CD4-positive, alpha-beta memory T cell (primary cell): ENCODE data around the gene ENAM. TPM values are rescaled to one million over a fixed set of nuclear protein-coding genes. Genes with fewer than 3 reads are reported as not detected.
"Not testable (repeated sequence)": the region's sequence is repeated elsewhere in the genome, so short reads cannot be mapped to it uniquely, and the experiment has no call there.

ENCODE experiments used
- CTCF ChIA-PET: fragments of 350-600 bp; sonication (Branson Sonifier 250); formaldehyde crosslinking; loops from one replicate; lab custom pipeline; 2021; ENCODE audit warnings: inconsistent platforms; ENCODE audit not compliant: partially characterized antibody; lab: Charles Lee
- POLR2A ChIA-PET: fragments of 350-600 bp; sonication (Branson Sonifier 250); formaldehyde crosslinking; loops from one replicate; lab custom pipeline; 2021; ENCODE audit not compliant: partially characterized antibody; lab: Charles Lee
- DNase-seq, 5 donors: peaks; one replicate each; pipeline versions ENCODE4 v3.0.0 to v3.0.0-alpha.2; 2020 to 2022; ENCODE audit warnings: mixed read lengths in 1 of 5
- H3K27ac ChIP-seq: one replicate; pipeline ENCODE4 v1.7.0; 2013; ENCODE audit warnings: low read depth, low read length
- H3K27me3 ChIP-seq: 2 replicates; pipeline ENCODE4 v1.7.0; 2013; ENCODE audit warnings: mild to moderate bottlenecking, low read length, moderate library complexity; ENCODE audit not compliant: insufficient read depth
- H3K36me3 ChIP-seq: 2 replicates; pipeline ENCODE4 v1.7.0; 2013; ENCODE audit warnings: mild to moderate bottlenecking, low read length, moderate library complexity; ENCODE audit not compliant: insufficient read depth
- H3K4me1 ChIP-seq: 2 replicates; pipeline ENCODE4 v1.7.0; 2013; ENCODE audit warnings: mild to moderate bottlenecking, low read length, moderate library complexity; ENCODE audit not compliant: insufficient read depth
- H3K4me3 ChIP-seq, 2 donors: one replicate each; pipeline ENCODE4 v1.7.0; 2013; ENCODE audit warnings: low read length in 2 of 2, mild to moderate bottlenecking in 1 of 2
- H3K9me3 ChIP-seq, 2 donors: one replicate each; pipeline ENCODE4 v1.7.0; 2013; ENCODE audit warnings: low read length in 2 of 2, control low read depth in 1 of 2; ENCODE audit not compliant: control insufficient read depth in 1 of 2
- H3K27ac Mint-ChIP-seq, 7 donors: one replicate each; pipeline ENCODE4 v1.8.0; 2020 to 2021; ENCODE audit warnings: mixed read lengths in 7 of 7, mild to moderate bottlenecking in 6 of 7, inconsistent platforms in 3 of 7, moderate library complexity in 3 of 7
- H3K27me3 Mint-ChIP-seq, 2 donors: one replicate each; pipeline ENCODE4 v1.8.0; 2020 to 2021; ENCODE audit warnings: mixed read lengths in 2 of 2
- H3K36me3 Mint-ChIP-seq, 2 donors: one replicate each; pipeline ENCODE4 v1.8.0; 2020 to 2021; ENCODE audit warnings: mixed read lengths in 2 of 2, inconsistent platforms in 1 of 2, mild to moderate bottlenecking in 1 of 2
- H3K4me1 Mint-ChIP-seq, 4 donors: one replicate each; pipeline ENCODE4 v1.8.0; 2020 to 2021; ENCODE audit warnings: mixed read lengths in 4 of 4, mild to moderate bottlenecking in 1 of 4
- H3K4me3 Mint-ChIP-seq, 8 donors: one replicate each; pipeline ENCODE4 v1.8.0; 2020 to 2021; ENCODE audit warnings: mixed read lengths in 8 of 8, mild to moderate bottlenecking in 7 of 8, moderate library complexity in 6 of 8, inconsistent platforms in 3 of 8
- H3K9me3 Mint-ChIP-seq, 8 donors: one replicate each; pipeline ENCODE4 v1.8.0; 2020 to 2021; ENCODE audit warnings: mixed read lengths in 8 of 8, mild to moderate bottlenecking in 5 of 8, inconsistent platforms in 3 of 8, moderate library complexity in 1 of 8
- intact Hi-C: fragments of 100-400 bp; cut with micrococcal nuclease; formaldehyde crosslinking; loops from one replicate; pipeline ENCODE4 v1.15.1; 2023
- polyA plus RNA-seq, 2 donors: library from polyadenylated mRNA; unstranded; fragments of 300-500 nt; fragmentation: Illumina TruSeq; gene quantifications; one replicate each; pipeline ENCODE4 v1.2.3, GENCODE V29; 2021
- total RNA-seq, 2 experiments: library from RNA; stranded (reverse); gene quantifications; one replicate each; pipeline ENCODE4 v1.2.3, GENCODE V29; 2021

Gene ENAM
- total and polyA plus RNA-seq, 4 experiments from 2014 or later, result not detected

GRCh38 chr4:70676554-70677090 lies 48.1 kb downstream of the ENAM start:
- Histone ChIP-seq H3K4me3 (no peak overlapping the region), H3K36me3 (no peaks in the 10 kb centered on the region), H3K9me3 (no peaks in the 10 kb centered on the region), H3K4me1 (peaks cover 17% of the 10 kb centered on the region), H3K27me3 (no peaks in the 10 kb centered on the region), H3K27ac (no peak overlapping the region)
- H3K27me3 Mint-ChIP-seq, result peaks cover 3 to 5% of the 10 kb centered on the region in 2 donors
- CTCF ChIA-PET, result interaction anchor here (1.0 to 1.6 kb wide), 3 partner anchors 11 to 59 kb away, joined by 3 to 7 read pairs (median 3); no protein-coding TSS in a partner anchor
- H3K4me3 Mint-ChIP-seq, result peak overlapping the region in 1 of 8 donors; percentile 52
- no peaks in the 10 kb centered on the region for H3K36me3 Mint-ChIP-seq
- peak overlapping the region in 3 of 7 donors; percentile 44 to 77 (median 45) for H3K27ac Mint-ChIP-seq
- peaks cover 5 to 22% (median 8%) of the 10 kb centered on the region in 4 donors for H3K4me1 Mint-ChIP-seq
- peaks cover 0 to 2% (median 0%) of the 10 kb centered on the region in 8 donors for H3K9me3 Mint-ChIP-seq
- DNase-seq, result no peak
- POLR2A ChIA-PET, result interaction anchor here (1.1 to 1.3 kb wide), 2 partner anchors 11 to 58 kb away, joined by 4 to 5 read pairs; no protein-coding TSS in a partner anchor
- intact Hi-C loops, result no loop called here

DNA sequence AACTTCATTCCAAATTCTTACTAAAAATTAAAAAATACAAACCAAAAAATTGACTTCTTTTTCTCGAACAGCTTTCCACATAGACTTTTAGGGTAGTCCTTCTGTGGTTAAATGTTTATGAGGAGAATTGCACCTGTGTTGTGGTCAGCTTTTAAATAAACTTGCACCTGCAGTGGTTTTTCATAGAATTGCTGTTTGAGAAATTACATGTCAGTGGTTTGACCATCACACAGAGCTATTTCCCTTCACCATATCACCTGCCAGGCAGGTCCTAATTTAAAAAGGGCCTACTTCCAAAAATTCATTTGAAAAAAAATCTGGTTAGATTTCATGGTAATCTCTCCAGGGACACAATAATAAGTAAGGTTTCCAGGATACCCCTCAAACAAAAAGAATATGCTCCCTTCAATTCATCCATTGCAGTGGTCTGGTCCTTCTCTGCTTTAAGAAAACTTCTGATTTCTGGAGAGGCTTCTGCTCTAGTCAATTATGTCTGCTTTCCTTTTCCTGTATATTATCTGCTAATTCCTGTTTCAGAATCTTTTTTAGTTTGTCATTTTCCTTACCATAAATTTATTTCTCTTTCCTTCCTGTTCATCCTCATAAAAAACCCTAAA lies 49.9 kb downstream of the ENAM start:
- Histone ChIP-seq H3K4me3 (no peak overlapping the region), H3K27ac (no peak overlapping the region), H3K27me3 (no peaks in the 10 kb centered on the region), H3K36me3 (no peaks in the 10 kb centered on the region), H3K4me1 (peaks cover 17% of the 10 kb centered on the region), H3K9me3 (no peaks in the 10 kb centered on the region)
- POLR2A ChIA-PET, result interaction anchor here (1.1 kb wide), 1 partner anchor 9 kb away, joined by 3 read pairs; no protein-coding TSS in a partner anchor
- CTCF ChIA-PET, result interaction anchor here (0.9 kb wide), 1 partner anchor 27 kb away, joined by 3 read pairs; no protein-coding TSS in a partner anchor
- Mint-ChIP-seq H3K36me3 (no peaks in the 10 kb centered on the region), H3K9me3 (peaks cover 0 to 2% (median 0%) of the 10 kb centered on the region in 8 donors), H3K4me3 (peak overlapping the region in 4 of 8 donors; percentile 0 to 60 (median 20)), H3K4me1 (peaks cover 5 to 22% (median 9%) of the 10 kb centered on the region in 4 donors), H3K27ac (peak overlapping the region in 4 of 7 donors; percentile 7 to 51 (median 16)), H3K27me3 (peaks cover 3 to 5% of the 10 kb centered on the region in 2 donors)
- intact Hi-C loops, result no loop called here
- DNase-seq, result no peak

GRCh38 chr4:70680934-70681333 lies 52.4 kb downstream of the ENAM start:
- Mint-ChIP-seq H3K4me3 (no peak overlapping the region), H3K4me1 (peaks cover 5 to 22% (median 9%) of the 10 kb centered on the region in 4 donors), H3K27ac (no peak overlapping the region), H3K36me3 (no peaks in the 10 kb centered on the region), H3K9me3 (peaks cover 0 to 2% (median 0%) of the 10 kb centered on the region in 8 donors), H3K27me3 (peaks cover 1 to 3% of the 10 kb centered on the region in 2 donors)
- intact Hi-C loops, result no loop called here
- DNase-seq, result no peak
- Histone ChIP-seq H3K9me3 (no peaks in the 10 kb centered on the region), H3K27ac (no peak overlapping the region), H3K4me1 (peaks cover 17% of the 10 kb centered on the region), H3K4me3 (no peak overlapping the region), H3K36me3 (no peaks in the 10 kb centered on the region), H3K27me3 (no peaks in the 10 kb centered on the region)
- POLR2A ChIA-PET, result no interaction called here
- CTCF ChIA-PET, result interaction anchor here (1.4 to 1.8 kb wide), 3 partner anchors 8 to 329 kb away, joined by 3 to 6 read pairs (median 3); partner anchors contain the start of gene UTP3

DNA sequence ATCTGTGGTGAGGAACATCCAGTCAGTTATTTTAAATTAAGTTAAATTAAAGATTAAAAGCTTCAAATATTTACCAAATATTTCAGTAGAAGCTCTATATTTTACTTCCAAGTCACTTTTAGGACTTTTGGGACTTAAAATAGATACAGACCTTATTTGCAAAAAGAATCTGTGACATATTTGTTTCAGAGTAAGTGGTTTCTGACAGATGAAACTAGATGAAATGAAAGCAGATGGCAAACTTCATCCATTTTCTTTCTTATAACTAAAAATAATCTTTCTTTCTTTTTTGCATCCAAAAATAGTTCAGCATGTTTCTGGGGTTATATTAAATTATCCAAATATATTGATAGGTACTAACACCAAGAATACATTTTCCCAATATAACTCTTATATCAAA lies 53.2 kb downstream of the ENAM start:
- H3K4me1 ChIP-seq, result peaks cover 17% of the 10 kb centered on the region
- no peaks in the 10 kb centered on the region for H3K36me3 Mint-ChIP-seq
- peaks cover 5 to 17% (median 8%) of the 10 kb centered on the region in 4 donors for H3K4me1 Mint-ChIP-seq
- intact Hi-C loops, result no loop called here
- H3K27ac Mint-ChIP-seq, result no peak overlapping the region
- H3K27ac ChIP-seq, result no peak overlapping the region
- H3K9me3 ChIP-seq, result no peaks in the 10 kb centered on the region
- no peak for DNase-seq
- no peaks in the 10 kb centered on the region for H3K36me3 ChIP-seq
- H3K27me3 Mint-ChIP-seq, result peaks cover 1 to 3% of the 10 kb centered on the region in 2 donors
- H3K4me3 Mint-ChIP-seq, result no peak overlapping the region
- ChIA-PET POLR2A (no interaction called here), CTCF (interaction anchor here (1.4 to 4.0 kb wide), 3 partner anchors 11 to 329 kb away, joined by 3 to 17 read pairs (median 3); no protein-coding TSS in a partner anchor)
- H3K27me3 ChIP-seq, result no peaks in the 10 kb centered on the region
- H3K4me3 ChIP-seq, result no peak overlapping the region
- peaks cover 0 to 2% (median 0%) of the 10 kb centered on the region in 8 donors for H3K9me3 Mint-ChIP-seq

GRCh38 chr4:70682142-70682541 lies 53.6 kb downstream of the ENAM start:
- H3K4me3 Mint-ChIP-seq, H3K27me3 ChIP-seq, H3K9me3 ChIP-seq, H3K36me3 Mint-ChIP-seq, H3K27ac ChIP-seq, H3K36me3 ChIP-seq, H3K27ac Mint-ChIP-seq, DNase-seq, H3K9me3 Mint-ChIP-seq, H3K4me3 ChIP-seq, H3K27me3 Mint-ChIP-seq, intact Hi-C loops: not testable (repeated sequence)
- POLR2A ChIA-PET, result interaction anchor here (1.3 kb wide), 1 partner anchor 23 kb away, joined by 5 read pairs; no protein-coding TSS in a partner anchor
- CTCF ChIA-PET, result interaction anchor here (1.4 to 4.0 kb wide), 3 partner anchors 11 to 328 kb away, joined by 3 to 17 read pairs (median 3); no protein-coding TSS in a partner anchor
- peaks cover 5 to 13% (median 8%) of the 10 kb centered on the region in 4 donors for H3K4me1 Mint-ChIP-seq
- H3K4me1 ChIP-seq, result peaks cover 21% of the 10 kb centered on the region

DNA sequence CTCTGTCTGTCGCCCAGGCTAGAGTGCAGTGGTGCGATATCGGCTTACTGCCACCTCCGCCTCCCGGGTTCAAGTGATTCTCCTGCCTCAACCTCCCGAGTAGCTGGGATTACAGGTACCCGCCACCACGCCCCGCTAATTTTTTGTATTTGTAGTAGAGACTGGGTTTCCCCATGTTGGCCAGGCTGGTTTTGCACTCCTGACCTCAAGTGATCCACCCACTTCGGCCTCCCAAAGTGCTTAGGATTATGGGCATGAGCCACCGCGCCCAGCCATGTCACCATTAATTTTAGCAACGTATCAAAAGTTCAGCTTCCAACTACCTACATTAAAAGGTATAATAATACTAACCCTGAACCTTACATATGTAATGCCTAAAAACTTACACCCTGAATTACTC lies 58.8 kb downstream of the ENAM start:
- no peaks in the 10 kb centered on the region for H3K9me3 ChIP-seq
- POLR2A ChIA-PET, result interaction anchor here (0.6 to 9.0 kb wide), 10 partner anchors 8 to 306 kb away, joined by 3 to 174 read pairs (median 6); partner anchors contain the start of genes DCK and GRSF1
- DNase-seq, result peak in 1 of 5 donors; percentile 57
- H3K4me1 ChIP-seq, result peaks cover 37% of the 10 kb centered on the region
- H3K4me3 Mint-ChIP-seq, result peak overlapping the region; percentile 92 to 100 (median 97)
- peak overlapping the region; percentile 95 to 100 (median 99) for H3K27ac Mint-ChIP-seq
- H3K36me3 Mint-ChIP-seq, result peaks cover 14 to 30% of the 10 kb centered on the region in 2 donors
- H3K9me3 Mint-ChIP-seq, result peaks cover 0 to 6% (median 0%) of the 10 kb centered on the region in 8 donors
- peaks cover 24 to 42% (median 36%) of the 10 kb centered on the region in 4 donors for H3K4me1 Mint-ChIP-seq
- H3K36me3 ChIP-seq, result no peaks in the 10 kb centered on the region
- CTCF ChIA-PET, result interaction anchor here (1.0 to 9.7 kb wide), 7 partner anchors 9 to 309 kb away, joined by 4 to 134 read pairs (median 7); partner anchors contain the start of gene DCK
- H3K27ac ChIP-seq, result peak overlapping the region; percentile 94
- H3K4me3 ChIP-seq, result peak overlapping the region; percentile 70 to 99
- no peaks in the 10 kb centered on the region for H3K27me3 Mint-ChIP-seq
- no peaks in the 10 kb centered on the region for H3K27me3 ChIP-seq
- intact Hi-C loops, result loop anchor here (5.0 kb wide), 1 partner anchor 305 kb away; the partner anchor contains the start of gene DCK
